Thoracic aorta (tissue), 2 donors: ENCODE measurements around the gene LDLRAD4. TPM values are rescaled to one million over a fixed set of nuclear protein-coding genes. Genes with fewer than 3 reads are reported as not detected.

Source experiments
- ATAC-seq: fragments of 150-250 bp; one replicate; pipeline ENCODE4 v1.8.0; 2017; ENCODE audit warnings: low read depth; ENCODE audit not compliant: insufficient number of reproducible peaks, low FRiP score
- DNase-seq: peaks from one replicate; pipeline ENCODE4 v3.0.0-alpha.2; 2020; ENCODE audit warnings: low spot score
- H3K27ac ChIP-seq, 2 donors: fragments of 200-600 bp; sonication (generic); 1 replicate in 1 of 2; 2 replicates in 1 of 2; pipeline ENCODE4 v1.5.1; 2016; ENCODE audit warnings: mild to moderate bottlenecking in 2 of 2, moderate library complexity in 2 of 2
- H3K27me3 ChIP-seq: fragments of 200-600 bp; sonication (generic); replicated peaks from 2 replicates; pipeline ENCODE4 v1.6.0; 2016; ENCODE audit warnings: mild to moderate bottlenecking; ENCODE audit not compliant: insufficient read depth
- H3K36me3 ChIP-seq: fragments of 200-600 bp; sonication (generic); one replicate; pipeline ENCODE4 v1.5.1; 2016
- H3K4me1 ChIP-seq, 2 donors: fragments of 200-600 bp; sonication (generic); 1 replicate in 1 of 2; 2 replicates in 1 of 2; pipeline versions ENCODE4 v1.5.1 to v1.6.0; 2016; ENCODE audit warnings: low read depth in 2 of 2, mild to moderate bottlenecking in 1 of 2; ENCODE audit not compliant: control insufficient read depth in 1 of 2
- H3K4me3 ChIP-seq: fragments of 200-600 bp; sonication (generic); 2 replicates; pipeline ENCODE4 v1.5.1; 2016; ENCODE audit warnings: mild to moderate bottlenecking
- H3K9me3 ChIP-seq: fragments of 200-600 bp; sonication (generic); 2 replicates; pipeline ENCODE4 v1.5.1; 2016
- total RNA-seq, 2 donors: library from RNA; depleted of rRNA; stranded (reverse); fragments of >200 nt; gene quantifications; one replicate each; pipeline versions ENCODE4 v1.1.0 to v1.2.3, GENCODE V29; 2016
- TF ChIP-seq, protein P1 (sequence below): fragments of 200-600 bp; sonication (generic); IDR thresholded peaks from one replicate; pipeline ENCODE4 v1.5.1; 2019; ENCODE audit warnings: antibody characterized with exemption

LDLRAD4 gene
- total RNA-seq, 2 donors from 2014 or later, result 98.4 to 135 TPM

DNA sequence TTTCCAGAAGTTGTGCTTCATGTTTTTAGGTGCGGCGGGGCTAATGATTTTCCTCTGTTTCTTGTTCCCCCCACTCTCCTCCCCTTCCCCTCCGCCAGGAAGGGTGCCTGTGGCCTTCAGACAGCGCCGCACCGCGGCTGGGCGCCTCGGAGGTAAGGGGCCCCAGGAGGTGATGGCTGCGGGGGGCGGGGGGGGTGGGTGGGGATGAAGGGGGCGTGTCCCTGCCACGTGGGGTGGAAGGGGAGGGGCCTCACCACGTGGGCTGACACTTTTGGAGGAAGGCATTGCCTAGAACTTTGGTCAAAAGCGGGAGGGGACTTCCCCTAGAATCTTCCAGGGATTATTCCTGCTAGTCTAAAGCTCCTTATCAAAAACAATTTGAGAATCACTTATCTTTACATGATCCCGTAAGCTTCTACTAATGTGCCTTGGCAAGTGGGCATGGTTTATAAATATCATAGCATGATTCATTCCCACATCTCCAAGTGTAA lies 424.7 kb downstream of the LDLRAD4 start:
- Histone ChIP-seq H3K9me3 (no peaks in the 10 kb centered on the region), H3K4me1 (peaks cover 0 to 9% of the 10 kb centered on the region in 2 donors), H3K36me3 (peaks cover 9% of the 10 kb centered on the region), H3K4me3 (no peak overlapping the region), H3K27me3 (no peaks in the 10 kb centered on the region), H3K27ac (no peak overlapping the region)
- ATAC-seq, result no peak
- no peak for DNase-seq
- TF ChIP-seq, protein P1, sequence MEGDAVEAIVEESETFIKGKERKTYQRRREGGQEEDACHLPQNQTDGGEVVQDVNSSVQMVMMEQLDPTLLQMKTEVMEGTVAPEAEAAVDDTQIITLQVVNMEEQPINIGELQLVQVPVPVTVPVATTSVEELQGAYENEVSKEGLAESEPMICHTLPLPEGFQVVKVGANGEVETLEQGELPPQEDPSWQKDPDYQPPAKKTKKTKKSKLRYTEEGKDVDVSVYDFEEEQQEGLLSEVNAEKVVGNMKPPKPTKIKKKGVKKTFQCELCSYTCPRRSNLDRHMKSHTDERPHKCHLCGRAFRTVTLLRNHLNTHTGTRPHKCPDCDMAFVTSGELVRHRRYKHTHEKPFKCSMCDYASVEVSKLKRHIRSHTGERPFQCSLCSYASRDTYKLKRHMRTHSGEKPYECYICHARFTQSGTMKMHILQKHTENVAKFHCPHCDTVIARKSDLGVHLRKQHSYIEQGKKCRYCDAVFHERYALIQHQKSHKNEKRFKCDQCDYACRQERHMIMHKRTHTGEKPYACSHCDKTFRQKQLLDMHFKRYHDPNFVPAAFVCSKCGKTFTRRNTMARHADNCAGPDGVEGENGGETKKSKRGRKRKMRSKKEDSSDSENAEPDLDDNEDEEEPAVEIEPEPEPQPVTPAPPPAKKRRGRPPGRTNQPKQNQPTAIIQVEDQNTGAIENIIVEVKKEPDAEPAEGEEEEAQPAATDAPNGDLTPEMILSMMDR, result no peak

DNA sequence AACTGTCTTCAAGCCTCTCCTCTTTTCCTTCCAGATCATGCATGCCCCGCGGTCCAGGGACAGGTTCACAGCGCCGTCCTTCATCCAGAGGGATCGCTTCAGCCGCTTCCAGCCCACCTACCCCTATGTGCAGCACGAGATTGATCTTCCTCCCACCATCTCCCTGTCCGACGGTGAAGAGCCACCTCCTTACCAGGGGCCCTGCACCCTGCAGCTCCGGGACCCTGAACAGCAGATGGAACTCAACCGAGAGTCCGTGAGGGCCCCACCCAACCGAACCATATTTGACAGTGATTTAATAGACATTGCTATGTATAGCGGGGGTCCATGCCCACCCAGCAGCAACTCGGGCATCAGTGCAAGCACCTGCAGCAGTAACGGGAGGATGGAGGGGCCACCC lies 426.5 kb downstream of the LDLRAD4 start:
- ATAC-seq, result no peak
- H3K27me3 ChIP-seq, result no peaks in the 10 kb centered on the region
- H3K27ac ChIP-seq, result no peak overlapping the region
- H3K9me3 ChIP-seq, result no peaks in the 10 kb centered on the region
- no peak overlapping the region for H3K4me3 ChIP-seq
- DNase-seq, result no peak
- TF ChIP-seq, protein P1, result no peak
- peaks cover 9% of the 10 kb centered on the region for H3K36me3 ChIP-seq
- H3K4me1 ChIP-seq, result peaks cover 0 to 9% of the 10 kb centered on the region in 2 donors

DNA sequence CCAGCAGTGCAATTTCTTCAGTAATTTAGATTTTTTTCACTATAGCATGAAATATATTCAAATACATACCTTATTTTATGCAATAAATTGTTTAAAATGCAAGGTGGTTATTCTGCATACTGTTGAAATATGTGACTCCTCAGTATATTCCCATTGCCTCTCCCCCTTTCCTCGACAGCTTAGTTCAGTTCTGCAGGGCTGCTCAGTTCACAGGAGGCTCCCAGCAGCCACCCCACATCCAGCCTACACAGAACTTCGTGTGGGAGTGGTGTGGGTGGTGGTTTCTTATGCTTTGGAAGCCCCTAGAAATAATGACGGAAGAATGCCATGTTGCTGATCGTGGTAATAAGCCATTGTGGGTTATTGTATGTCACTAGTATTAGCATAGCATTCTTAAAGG lies 428.1 kb downstream of the LDLRAD4 start:
- Histone ChIP-seq H3K9me3 (no peaks in the 10 kb centered on the region), H3K4me1 (peaks cover 0 to 4% of the 10 kb centered on the region in 2 donors), H3K27me3 (no peaks in the 10 kb centered on the region), H3K27ac (no peak overlapping the region), H3K36me3 (peaks cover 9% of the 10 kb centered on the region), H3K4me3 (no peak overlapping the region)
- DNase-seq (no peak), ATAC-seq (no peak)
- TF ChIP-seq, protein P1, result no peak

DNA sequence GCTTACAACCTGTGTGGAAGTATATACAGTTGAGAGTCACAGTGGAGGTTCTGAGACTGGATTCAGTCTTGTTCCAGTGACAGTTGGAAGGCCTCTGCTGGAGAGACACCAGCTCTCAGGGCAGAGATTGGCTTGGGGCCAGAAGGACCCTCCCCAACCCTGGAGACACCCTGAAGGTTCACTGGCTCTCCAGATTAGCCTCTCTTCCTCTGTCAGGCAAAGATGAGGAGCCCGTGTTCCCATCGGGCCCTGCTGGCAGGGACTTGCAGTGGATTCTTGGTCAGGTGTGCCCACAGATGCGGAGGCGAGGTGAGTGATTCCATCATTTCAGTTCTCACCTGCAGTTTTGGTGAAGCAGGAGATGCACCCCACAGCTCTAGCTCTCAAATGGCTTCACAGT lies 429.2 kb downstream of the LDLRAD4 start:
- DNase-seq (no peak), ATAC-seq (no peak)
- H3K36me3 ChIP-seq, result peaks cover 9% of the 10 kb centered on the region
- peaks cover 0 to 4% of the 10 kb centered on the region in 2 donors for H3K4me1 ChIP-seq
- no peaks in the 10 kb centered on the region for H3K9me3 ChIP-seq
- H3K27me3 ChIP-seq, result no peaks in the 10 kb centered on the region
- H3K27ac ChIP-seq, result no peak overlapping the region
- TF ChIP-seq, protein P1, result no peak
- no peak overlapping the region for H3K4me3 ChIP-seq

DNA sequence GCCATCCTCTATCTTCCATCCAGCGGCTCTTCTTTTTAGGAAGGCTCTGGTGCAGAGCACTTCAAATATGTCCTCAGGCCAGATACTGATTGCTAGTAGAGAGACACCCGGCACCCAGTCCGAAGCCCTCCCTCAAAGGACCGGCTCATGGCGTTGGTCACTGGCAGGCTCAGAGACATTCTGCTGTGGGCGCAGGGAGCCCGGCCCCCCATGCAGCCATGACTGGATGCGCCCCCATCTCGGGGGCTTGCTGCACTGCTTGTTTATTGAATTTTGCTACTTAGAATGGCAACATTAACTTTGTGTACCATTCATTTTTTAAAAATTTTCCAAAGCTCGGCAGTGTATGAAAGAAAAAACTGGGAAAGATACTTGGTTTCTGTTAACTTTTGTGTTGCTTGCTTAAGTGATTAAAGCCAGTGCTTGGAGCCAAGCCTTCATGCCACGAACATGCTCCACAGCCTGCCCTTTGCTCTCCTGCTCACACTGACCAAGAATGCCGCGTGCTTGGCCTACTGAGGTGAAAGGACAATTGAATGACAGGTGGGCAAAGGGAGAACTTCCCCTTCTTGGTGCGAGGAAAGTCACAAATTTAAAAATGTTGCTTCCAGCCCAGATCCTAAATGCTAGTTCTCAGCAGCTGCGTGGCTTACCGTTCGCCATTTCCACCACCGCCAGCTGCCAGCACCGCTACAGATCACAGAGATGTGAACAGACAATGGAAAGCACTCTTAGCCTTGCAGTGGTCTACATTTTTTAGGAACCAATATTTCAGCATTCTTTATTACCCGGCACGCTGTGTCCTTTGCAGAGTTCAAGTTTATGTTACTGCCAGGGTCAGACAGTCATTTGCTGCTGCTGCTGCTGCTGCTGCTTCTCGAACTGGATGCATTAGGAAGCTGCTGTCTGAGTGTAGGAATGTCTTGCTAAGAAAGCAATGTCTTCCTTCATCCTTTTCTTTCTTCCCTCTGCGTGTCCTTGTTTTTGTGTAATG lies 431.1 kb downstream of the LDLRAD4 start:
- Histone ChIP-seq H3K27me3 (no peaks in the 10 kb centered on the region), H3K9me3 (no peaks in the 10 kb centered on the region), H3K36me3 (peaks cover 9% of the 10 kb centered on the region), H3K4me3 (no peak overlapping the region), H3K27ac (no peak overlapping the region), H3K4me1 (peaks cover 3 to 10% of the 10 kb centered on the region in 2 donors)
- TF ChIP-seq, protein P1, result no peak
- ATAC-seq, result no peak
- no peak for DNase-seq
